CD4-positive, alpha-beta T cell treated with Interleukin-17A for 1 hour (primary cell): ENCODE data around the gene NT5DC4.
"Not testable (repeated sequence)": the region's sequence is repeated elsewhere in the genome, so short reads cannot be mapped to it uniquely, and the experiment has no call there.

Experiments used
- DNase-seq: peaks from one replicate; pipeline ENCODE4 v3.0.0-alpha.2; 2020

Gene NT5DC4

GRCh38 chr2:112701052-112701451 lies 19.8 kb upstream of the NT5DC4 start:
- no peak for DNase-seq

GRCh38 chr2:112703684-112704083 lies 17.1 kb upstream of the NT5DC4 start:
- DNase-seq: no peak

- DNase-seq: no peak
Observed at GRCh38 chr2:112705575-112705974, 15.2 kb upstream of the NT5DC4 start.

- DNase-seq: peak; percentile 55
Observed at GRCh38 chr2:112706170-112706664, 14.6 kb upstream of the NT5DC4 start.

- DNase-seq: not testable (repeated sequence)
Observed at GRCh38 chr2:112706947-112707346, 13.9 kb upstream of the NT5DC4 start.

GRCh38 chr2:112708968-112709367 lies 11.9 kb upstream of the NT5DC4 start:
- DNase-seq: no peak

GRCh38 chr2:112709703-112710102 lies 11.1 kb upstream of the NT5DC4 start:
- DNase-seq: no peak

GRCh38 chr2:112710956-112711750 lies 9.7 kb upstream of the NT5DC4 start:
- no peak for DNase-seq

GRCh38 chr2:112712465-112712864 lies 8.4 kb upstream of the NT5DC4 start:
- DNase-seq: no peak

- no peak for DNase-seq
Observed at GRCh38 chr2:112712903-112713584, 7.8 kb upstream of the NT5DC4 start.

GRCh38 chr2:112713585-112713925 lies 7.3 kb upstream of the NT5DC4 start:
- DNase-seq: no peak

GRCh38 chr2:112713926-112714325 lies 6.9 kb upstream of the NT5DC4 start:
- no peak for DNase-seq

GRCh38 chr2:112714331-112714730 lies 6.5 kb upstream of the NT5DC4 start:
- DNase-seq: no peak

GRCh38 chr2:112714836-112715631 lies 5.8 kb upstream of the NT5DC4 start:
- DNase-seq: no peak

GRCh38 chr2:112716094-112716493 lies 4.7 kb upstream of the NT5DC4 start:
- not testable (repeated sequence) for DNase-seq

- not testable (repeated sequence) for DNase-seq
Observed at GRCh38 chr2:112716826-112717352, 3.9 kb upstream of the NT5DC4 start.

GRCh38 chr2:112718863-112719370 lies 1.9 kb upstream of the NT5DC4 start:
- no peak for DNase-seq

- no peak for DNase-seq
Observed at GRCh38 chr2:112721819-112722522, 1.2 kb downstream of the NT5DC4 start.

GRCh38 chr2:112722816-112723546 lies 2.2 kb downstream of the NT5DC4 start:
- DNase-seq: no peak

GRCh38 chr2:112723547-112723940 lies 2.7 kb downstream of the NT5DC4 start:
- DNase-seq: no peak

- DNase-seq: no peak
Observed at GRCh38 chr2:112723995-112724394, 3.2 kb downstream of the NT5DC4 start.
